Measurements from ENCODE around the gene RAB12. TPM values are rescaled to one million over a fixed set of nuclear protein-coding genes. Genes with fewer than 3 reads are reported as not detected.

Gene RAB12
- total RNA-seq, 1 experiment from 2014 or later, result 32.7 TPM

- intact Hi-C loops (cut with micrococcal nuclease), result no loop called here
- no TSS peak for BruUV-seq (replicated peaks)
- RAD21 ChIA-PET (ENCODE audit: low non-redundant PET in 1 of 2, low total read pairs in 2 of 2, uncharacterized antibody in 2 of 2, unreplicated experiment in 2 of 2), result no interaction called here
- POLR2A ChIA-PET, result no interaction called here
- no peak overlapping the region for H3K4me3 ChIP-seq (replicated peaks in 1 of 2; ENCODE audit: low read depth in 1 of 2, low read length in 2 of 2)
- ATAC-seq (no peak), DNase-seq (ENCODE audit: low read depth, low spot score) (no peak)
- H3K79me2 ChIP-seq (ENCODE audit: insufficient read depth, low read length), result no peaks in the 10 kb centered on the region
- H3K9me3 ChIP-seq (ENCODE audit: control insufficient read depth in 1 of 2, insufficient read depth in 1 of 2, low read depth in 1 of 2, low read length in 2 of 2), result no peaks in the 10 kb centered on the region
- no peaks in the 10 kb centered on the region for H3K9me2 ChIP-seq (ENCODE audit: insufficient read depth)
- H3K4me1 ChIP-seq (ENCODE audit: control insufficient read depth in 1 of 2, insufficient read depth in 2 of 2, low read length in 2 of 2), result peaks cover 0 to 6% of the 10 kb centered on the region in 2 experiments; a peak in 1 of 4 replicates
- H3K4me2 ChIP-seq (ENCODE audit: low read length), result no peak overlapping the region
- no peak overlapping the region for H3K9ac ChIP-seq (ENCODE audit: low read length)
- H2AFZ ChIP-seq (ENCODE audit: low read depth, low read length, poor library complexity, severe bottlenecking), result no peak overlapping the region
- no peaks in the 10 kb centered on the region for H4K20me1 ChIP-seq (ENCODE audit: insufficient read depth)
- CTCF ChIA-PET, result interaction anchor here (0.8 to 3.6 kb wide), 2 partner anchors 8 to 79 kb away, joined by 3 to 21 read pairs; partner anchors contain the start of gene RAB12
- no peaks in the 10 kb centered on the region for H3K27me3 ChIP-seq (ENCODE audit: insufficient read depth, low read length)
- no peaks in the 10 kb centered on the region for H3K36me3 ChIP-seq (ENCODE audit: control insufficient read depth in 1 of 2, insufficient read depth in 2 of 2, low read length in 2 of 2)
- TF ChIP-seq ELF1 (IDR thresholded peaks at IDR 0.05; ENCODE audit: borderline replicate concordance, low read depth), result no peak
- TF ChIP-seq YY1 (IDR thresholded peaks at IDR 0.05; ENCODE audit: extremely low read depth, insufficient replicate concordance, low read depth, low read length), result no peak
- TF ChIP-seq JUND (IDR thresholded peaks at IDR 0.05), result no peak
- no peak for TF ChIP-seq MAX (IDR thresholded peaks at IDR 0.05)
- no peak for TF ChIP-seq EGR1 (IDR thresholded peaks at IDR 0.05; ENCODE audit: low read depth)
- TF ChIP-seq FOSL1 (IDR thresholded peaks at IDR 0.05; ENCODE audit: low read depth), result no peak
- TF ChIP-seq ATF3 (IDR thresholded peaks at IDR 0.05), result no peak
- TF ChIP-seq POLR2AphosphoS5 (IDR thresholded peaks at IDR 0.05; ENCODE audit: low read depth, low read length), result no peak
- TF ChIP-seq SP1 (IDR thresholded peaks at IDR 0.05; ENCODE audit: low read depth), result no peak
- no peak for TF ChIP-seq REST (IDR thresholded peaks at IDR 0.05; ENCODE audit: low read depth)
- no peak for TF ChIP-seq SIN3A (IDR thresholded peaks at IDR 0.05; ENCODE audit: low read depth)
- TF ChIP-seq EZH2phosphoT487 (IDR thresholded peaks at IDR 0.05; ENCODE audit: borderline replicate concordance), result no peak
- H3K27ac ChIP-seq (ENCODE audit: low read depth, low read length), result no peak overlapping the region
Observed at GRCh38 chr18:8688216-8688800, 79.1 kb downstream of the RAB12 start.
